Activated naive CD4-positive, alpha-beta T cell treated with anti-CD3 and anti-CD28 coated beads, Interleukin-2, amount 10 ng/mL, durations not matched to agents 7 days and 5 days (primary cell): ENCODE results near the gene NAA10.
A peak's percentile ranks its signal among the peaks of the same experiment; 100 is the strongest.

Experiments
- CTCF ChIA-PET: fragments of 350-600 bp; sonication (Branson Sonifier 250); formaldehyde crosslinking; loops from one replicate; lab custom pipeline; 2021; ENCODE audit warnings: antibody characterized with exemption; lab: Charles Lee
- DNase-seq: peaks from one replicate; pipeline ENCODE4 v3.0.0-alpha.2; 2020
- H3K27ac Mint-ChIP-seq: one replicate; pipeline ENCODE4 v1.8.0; 2021; ENCODE audit warnings: mild to moderate bottlenecking, moderate library complexity, mixed read lengths
- H3K27me3 Mint-ChIP-seq: one replicate; pipeline ENCODE4 v1.8.0; 2021; ENCODE audit warnings: mild to moderate bottlenecking, mixed read lengths
- H3K36me3 Mint-ChIP-seq: one replicate; pipeline ENCODE4 v1.8.0; 2021; ENCODE audit warnings: mixed read lengths
- H3K4me1 Mint-ChIP-seq: one replicate; pipeline ENCODE4 v1.8.0; 2021; ENCODE audit warnings: mixed read lengths
- H3K4me3 Mint-ChIP-seq: one replicate; pipeline ENCODE4 v1.8.0; 2021; ENCODE audit warnings: mild to moderate bottlenecking, moderate library complexity, mixed read lengths
- H3K9me3 Mint-ChIP-seq: one replicate; pipeline ENCODE4 v1.8.0; 2021; ENCODE audit warnings: mixed read lengths

Gene NAA10

GRCh38 chrX:153925739-153926551 lies 8.9 kb downstream of the NAA10 start, which contains the start of gene ARHGAP4:
Gene ARHGAP4, minus strand, starts transcription at chrX:153926264. Its CDS starts 62 bp downstream, at chrX:153926202.
- DNase-seq: peak; percentile 63
- peaks cover 31% of the 10 kb centered on the region for H3K36me3 Mint-ChIP-seq

GRCh38 chrX:153925387-153925738 lies 9.5 kb downstream of the NAA10 start:
- peak overlapping the region; percentile 94 for H3K4me3 Mint-ChIP-seq
- peaks cover 32% of the 10 kb centered on the region for H3K4me1 Mint-ChIP-seq
- CTCF ChIA-PET: interaction anchor here (1.1 to 14.7 kb wide), 3 partner anchors 8 to 49 kb away, joined by 3 to 241 read pairs (median 7); partner anchors contain the start of gene RENBP
- no peaks in the 10 kb centered on the region for H3K9me3 Mint-ChIP-seq
- peak overlapping the region; percentile 96 for H3K27ac Mint-ChIP-seq
- peaks cover 29% of the 10 kb centered on the region for H3K36me3 Mint-ChIP-seq
- H3K27me3 Mint-ChIP-seq: no peaks in the 10 kb centered on the region
- DNase-seq: no peak

More at GRCh38 chrX:153925739-153926551, 8.9 kb downstream of the NAA10 start, which contains the start of gene ARHGAP4:
- H3K4me3 Mint-ChIP-seq: peak within 1 kb of the TSS; percentile 94
- peak within 1 kb of the TSS; percentile 99 for H3K27ac Mint-ChIP-seq
- peaks cover 38% of the 10 kb centered on the region for H3K4me1 Mint-ChIP-seq
- no peaks in the 10 kb centered on the region for H3K27me3 Mint-ChIP-seq
- CTCF ChIA-PET: interaction anchor here (1.1 to 14.7 kb wide), 2 partner anchors 22 to 48 kb away, joined by 3 to 241 read pairs; partner anchors contain the start of gene RENBP
- H3K9me3 Mint-ChIP-seq: no peaks in the 10 kb centered on the region

- CTCF ChIA-PET: interaction anchor here (0.7 to 14.7 kb wide), 7 partner anchors 9 to 115 kb away, joined by 3 to 241 read pairs (median 5); partner anchors contain the start of gene RENBP
- peak overlapping the region; percentile 96 for H3K27ac Mint-ChIP-seq
- peaks cover 36% of the 10 kb centered on the region for H3K36me3 Mint-ChIP-seq
- peaks cover 31% of the 10 kb centered on the region for H3K4me1 Mint-ChIP-seq
- H3K9me3 Mint-ChIP-seq: no peaks in the 10 kb centered on the region
- peak overlapping the region; percentile 94 for H3K4me3 Mint-ChIP-seq
- peak; percentile 64 for DNase-seq
- H3K27me3 Mint-ChIP-seq: no peaks in the 10 kb centered on the region
These were observed 10.5 kb downstream of the NAA10 start for GRCh38 chrX:153924149-153924861.

GRCh38 chrX:153922932-153923857 lies 11.6 kb downstream of the NAA10 start:
- Mint-ChIP-seq H3K27ac (peak overlapping the region; percentile 81), H3K36me3 (peaks cover 33% of the 10 kb centered on the region), H3K4me3 (peak overlapping the region; percentile 94), H3K27me3 (no peaks in the 10 kb centered on the region), H3K4me1 (peaks cover 23% of the 10 kb centered on the region), H3K9me3 (no peaks in the 10 kb centered on the region)
- no peak for DNase-seq
- CTCF ChIA-PET: interaction anchor here (1.1 to 14.7 kb wide), 5 partner anchors 10 to 46 kb away, joined by 3 to 241 read pairs (median 7); partner anchors contain the start of gene RENBP

GRCh38 chrX:153921511-153922446 lies 13.1 kb downstream of the NAA10 start:
- Mint-ChIP-seq H3K27me3 (no peaks in the 10 kb centered on the region), H3K36me3 (peaks cover 40% of the 10 kb centered on the region)
- CTCF ChIA-PET: interaction anchor here (0.7 to 14.7 kb wide), 3 partner anchors 9 to 43 kb away, joined by 3 to 241 read pairs (median 5); partner anchors contain the start of gene RENBP

GRCh38 chrX:153921070-153921469 lies 13.8 kb downstream of the NAA10 start:
- DNase-seq: no peak
- CTCF ChIA-PET: interaction anchor here (1.4 to 14.7 kb wide), 2 partner anchors 10 to 27 kb away, joined by 4 to 241 read pairs; partner anchors contain the start of gene RENBP
- Mint-ChIP-seq H3K9me3 (no peaks in the 10 kb centered on the region), H3K4me1 (peaks cover 23% of the 10 kb centered on the region), H3K27me3 (no peaks in the 10 kb centered on the region), H3K4me3 (no peak overlapping the region), H3K36me3 (peaks cover 44% of the 10 kb centered on the region), H3K27ac (no peak overlapping the region)

More at GRCh38 chrX:153921511-153922446, 13.1 kb downstream of the NAA10 start:
- peak; percentile 47 for DNase-seq
- Mint-ChIP-seq H3K9me3 (no peaks in the 10 kb centered on the region), H3K4me1 (peaks cover 23% of the 10 kb centered on the region), H3K27ac (peak overlapping the region; percentile 81), H3K4me3 (peak overlapping the region; percentile 94)

GRCh38 chrX:153920546-153920945 lies 14.3 kb downstream of the NAA10 start:
- Mint-ChIP-seq H3K4me3 (no peak overlapping the region), H3K27me3 (no peaks in the 10 kb centered on the region), H3K9me3 (no peaks in the 10 kb centered on the region), H3K36me3 (peaks cover 47% of the 10 kb centered on the region), H3K4me1 (peaks cover 23% of the 10 kb centered on the region), H3K27ac (no peak overlapping the region)
- no peak for DNase-seq
- CTCF ChIA-PET: interaction anchor here (1.4 to 14.7 kb wide), 2 partner anchors 9 to 28 kb away, joined by 4 to 241 read pairs; partner anchors contain the start of gene RENBP

- no peaks in the 10 kb centered on the region for H3K27me3 Mint-ChIP-seq
- H3K36me3 Mint-ChIP-seq: peaks cover 37% of the 10 kb centered on the region
- CTCF ChIA-PET: no interaction called here
- no peak for DNase-seq
- peaks cover 21% of the 10 kb centered on the region for H3K4me1 Mint-ChIP-seq
- H3K4me3 Mint-ChIP-seq: no peak overlapping the region
- no peaks in the 10 kb centered on the region for H3K9me3 Mint-ChIP-seq
- no peak overlapping the region for H3K27ac Mint-ChIP-seq
These were observed 15.6 kb downstream of the NAA10 start for GRCh38 chrX:153919281-153919680.

- Mint-ChIP-seq H3K36me3 (peaks cover 36% of the 10 kb centered on the region), H3K4me1 (peaks cover 12% of the 10 kb centered on the region), H3K27me3 (no peaks in the 10 kb centered on the region), H3K4me3 (no peak overlapping the region), H3K27ac (no peak overlapping the region), H3K9me3 (no peaks in the 10 kb centered on the region)
- DNase-seq: no peak
- CTCF ChIA-PET: no interaction called here
These were observed 17.0 kb downstream of the NAA10 start for GRCh38 chrX:153917869-153918268.

GRCh38 chrX:153913701-153914100 lies 21.1 kb downstream of the NAA10 start:
- H3K4me3 Mint-ChIP-seq: no peak overlapping the region
- DNase-seq: no peak
- no peaks in the 10 kb centered on the region for H3K27me3 Mint-ChIP-seq
- CTCF ChIA-PET: no interaction called here
- H3K27ac Mint-ChIP-seq: no peak overlapping the region
- peaks cover 25% of the 10 kb centered on the region for H3K36me3 Mint-ChIP-seq
- peaks cover 6% of the 10 kb centered on the region for H3K4me1 Mint-ChIP-seq
- H3K9me3 Mint-ChIP-seq: no peaks in the 10 kb centered on the region

- peaks cover 28% of the 10 kb centered on the region for H3K36me3 Mint-ChIP-seq
- peaks cover 6% of the 10 kb centered on the region for H3K4me1 Mint-ChIP-seq
- H3K27me3 Mint-ChIP-seq: no peaks in the 10 kb centered on the region
- H3K4me3 Mint-ChIP-seq: no peak overlapping the region
- H3K27ac Mint-ChIP-seq: no peak overlapping the region
- no peaks in the 10 kb centered on the region for H3K9me3 Mint-ChIP-seq
- no peak for DNase-seq
- CTCF ChIA-PET: interaction anchor here (1.5 kb wide), 2 partner anchors 10 to 12 kb away, joined by 4 to 5 read pairs; no protein-coding TSS in a partner anchor
These were observed 21.6 kb downstream of the NAA10 start for GRCh38 chrX:153913211-153913610.

- DNase-seq: no peak
- H3K4me3 Mint-ChIP-seq: no peak overlapping the region
These were observed 23.0 kb downstream of the NAA10 start for GRCh38 chrX:153911798-153912197.

More at GRCh38 chrX:153911798-153912197, 23.0 kb downstream of the NAA10 start:
- H3K27ac Mint-ChIP-seq: peak overlapping the region; percentile 81
- H3K27me3 Mint-ChIP-seq: no peaks in the 10 kb centered on the region
- peaks cover 22% of the 10 kb centered on the region for H3K36me3 Mint-ChIP-seq
- no peaks in the 10 kb centered on the region for H3K9me3 Mint-ChIP-seq
- peaks cover 6% of the 10 kb centered on the region for H3K4me1 Mint-ChIP-seq
- CTCF ChIA-PET: interaction anchor here (1.5 to 1.6 kb wide), 3 partner anchors 8 to 13 kb away, joined by 4 to 5 read pairs (median 4); no protein-coding TSS in a partner anchor
